Breast epithelium (tissue), 3 donors: ENCODE measurements around the gene GRIK4.

Experiments used
- POLR2AphosphoS5 ChIP-seq, 3 donors: sonication (generic); formaldehyde crosslinking; IDR thresholded peaks; one replicate each; pipeline ENCODE4 v1.6.1; 2017; ENCODE audit warnings: antibody characterized with exemption in 3 of 3
- TF ChIP-seq, protein P1 (sequence below), 3 donors: fragments of 450-650 bp; IDR thresholded peaks; one replicate each; pipeline ENCODE4 v1.5.1; 2016 to 2017; ENCODE audit warnings: antibody characterized with exemption in 3 of 3, mild to moderate bottlenecking in 3 of 3, moderate library complexity in 3 of 3

- TF ChIP-seq, protein P1, sequence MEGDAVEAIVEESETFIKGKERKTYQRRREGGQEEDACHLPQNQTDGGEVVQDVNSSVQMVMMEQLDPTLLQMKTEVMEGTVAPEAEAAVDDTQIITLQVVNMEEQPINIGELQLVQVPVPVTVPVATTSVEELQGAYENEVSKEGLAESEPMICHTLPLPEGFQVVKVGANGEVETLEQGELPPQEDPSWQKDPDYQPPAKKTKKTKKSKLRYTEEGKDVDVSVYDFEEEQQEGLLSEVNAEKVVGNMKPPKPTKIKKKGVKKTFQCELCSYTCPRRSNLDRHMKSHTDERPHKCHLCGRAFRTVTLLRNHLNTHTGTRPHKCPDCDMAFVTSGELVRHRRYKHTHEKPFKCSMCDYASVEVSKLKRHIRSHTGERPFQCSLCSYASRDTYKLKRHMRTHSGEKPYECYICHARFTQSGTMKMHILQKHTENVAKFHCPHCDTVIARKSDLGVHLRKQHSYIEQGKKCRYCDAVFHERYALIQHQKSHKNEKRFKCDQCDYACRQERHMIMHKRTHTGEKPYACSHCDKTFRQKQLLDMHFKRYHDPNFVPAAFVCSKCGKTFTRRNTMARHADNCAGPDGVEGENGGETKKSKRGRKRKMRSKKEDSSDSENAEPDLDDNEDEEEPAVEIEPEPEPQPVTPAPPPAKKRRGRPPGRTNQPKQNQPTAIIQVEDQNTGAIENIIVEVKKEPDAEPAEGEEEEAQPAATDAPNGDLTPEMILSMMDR (IDR thresholded peaks at IDR 0.05) = no peak
- TF ChIP-seq POLR2AphosphoS5 (IDR thresholded peaks at IDR 0.05) = no peak
These were observed 17.0 kb upstream of the GRIK4 start for GRCh38 chr11:120494595-120494994.
